GM12878 (cell line): ENCODE measurements around the gene B9D2. TPM values are rescaled to one million over a fixed set of nuclear protein-coding genes. Genes with fewer than 3 reads are reported as not detected.
A peak's percentile ranks its signal among the peaks of the same experiment; 100 is the strongest.

Experiments
- ATAC-seq: fragments of 200-7000 bp; cut with Tn5 transposase; 3 replicates; pipeline ENCODE4 v1.9.1; 2020; ENCODE audit warnings: mild to moderate bottlenecking, moderate library complexity
- BruUV-seq: library from RNA; stranded (reverse); fragments of 400-500 nt; replicated peaks from 2 replicates; lab custom pipeline; 2021; lab: Mats Ljungman, UMichigan
- CTCF ChIA-PET: fragments of 300-600 bp; sonication (Branson Sonifier 250); formaldehyde crosslinking; extraction: SDS; loops from one replicate; lab custom pipeline; 2021; ENCODE audit warnings: inconsistent platforms; lab: Yijun Ruan, JAX
- POLR2A ChIA-PET: fragments of 350-600 bp; formaldehyde crosslinking; extraction: SDS; loops from one replicate; lab custom pipeline; 2021; ENCODE audit warnings: inconsistent platforms; lab: Charles Lee
- RAD21 ChIA-PET: fragments of 300-600 bp; sonication (Branson Sonifier 250); formaldehyde crosslinking; loops from one replicate; lab custom pipeline; 2023; ENCODE audit warnings: antibody characterized with exemption; ENCODE audit not compliant: unreplicated experiment; lab: Charles Lee
- SMC1A ChIA-PET: fragments of 300-600 bp; sonication (Branson Sonifier 250); formaldehyde crosslinking; loops from one replicate; lab custom pipeline; 2023; ENCODE audit not compliant: unreplicated experiment, uncharacterized antibody; lab: Charles Lee
- DNase-seq: peaks from one replicate; pipeline ENCODE4 v3.0.0-alpha.2; 2011; ENCODE audit warnings: low read depth, low spot score
- FAIRE-seq: peaks from 3 replicates; lab custom pipeline; 2011; peaks lifted over from hg19 to GRCh38; lab: Jason Lieb, UNC
- H2AFZ ChIP-seq: 2 replicates; pipeline ENCODE4 v1.6.0; 2011; ENCODE audit warnings: low read depth, low read length, control low read depth; ENCODE audit not compliant: control insufficient read depth
- H3K27ac ChIP-seq: 2 replicates; pipeline ENCODE4 v1.5.1; 2011; ENCODE audit warnings: control low read depth; ENCODE audit not compliant: control insufficient read depth, insufficient read depth
- H3K27me3 ChIP-seq, 2 experiments: replicated peaks in 1 of 2; 2 replicates each; pipeline versions ENCODE4 v1.6.0 to v1.6.1; 2011; ENCODE audit warnings: low read length in 1 of 2; ENCODE audit not compliant: control insufficient read depth in 2 of 2, insufficient read depth in 2 of 2
- H3K36me3 ChIP-seq, 2 experiments: 2 replicates each; pipeline ENCODE4 v1.5.1; 2011; ENCODE audit warnings: low read length in 1 of 2; ENCODE audit not compliant: control insufficient read depth in 2 of 2, insufficient read depth in 2 of 2
- H3K4me1 ChIP-seq: 2 replicates; pipeline ENCODE4 v1.6.1; 2011; ENCODE audit warnings: mild to moderate bottlenecking, low read length, moderate library complexity, mixed read lengths; ENCODE audit not compliant: control insufficient read depth, insufficient read depth
- H3K4me2 ChIP-seq: 2 replicates; pipeline ENCODE4 v1.6.0; 2011; ENCODE audit warnings: control low read depth; ENCODE audit not compliant: control insufficient read depth, insufficient read depth
- H3K4me3 ChIP-seq: fragments of 200-600 bp; sonication (generic); 2 replicates; pipeline ENCODE4 v1.5.1; 2016
- H3K79me2 ChIP-seq: 2 replicates; pipeline ENCODE4 v1.6.0; 2011; ENCODE audit warnings: low read length; ENCODE audit not compliant: control insufficient read depth, insufficient read depth
- H3K9ac ChIP-seq: 2 replicates; pipeline ENCODE4 v1.8.0; 2011; ENCODE audit warnings: low read length, control low read depth, mixed read lengths; ENCODE audit not compliant: control insufficient read depth, insufficient read depth
- H3K9me3 ChIP-seq: replicated peaks from 3 replicates; pipeline ENCODE4 v1.5.1; 2011; ENCODE audit warnings: mild to moderate bottlenecking, low read length; ENCODE audit not compliant: control insufficient read depth, insufficient read depth
- H4K20me1 ChIP-seq: 2 replicates; pipeline ENCODE4 v1.6.0; 2011; ENCODE audit not compliant: control insufficient read depth, insufficient read depth
- ASH2L ChIP-seq: fragments of 300-600, 200-600 bp; sonication (generic); IDR thresholded peaks from 2 replicates; pipeline ENCODE4 v1.6.1; 2017; ENCODE audit warnings: low read depth, mild to moderate bottlenecking, borderline replicate concordance
- ATF7 ChIP-seq: fragments of 450-650 bp; IDR thresholded peaks from 2 replicates; pipeline ENCODE4 v1.6.1; 2016; ENCODE audit warnings: low read depth, mild to moderate bottlenecking
- BACH1 ChIP-seq: fragments of 450-650 bp; IDR thresholded peaks from 2 replicates; pipeline ENCODE4 v1.6.1; 2017; ENCODE audit warnings: mild to moderate bottlenecking, borderline replicate concordance
- ESRRA ChIP-seq: IDR thresholded peaks from 2 replicates; pipeline ENCODE4 v1.6.1; 2012; ENCODE audit warnings: mild to moderate bottlenecking, low read length, improper control_type of control experiment
- FOXK2 ChIP-seq: fragments of 450-650 bp; IDR thresholded peaks from 2 replicates; pipeline ENCODE4 v1.6.1; 2017; ENCODE audit warnings: mild to moderate bottlenecking, moderate library complexity
- HDAC6 ChIP-seq: fragments of 200-600 bp; sonication (generic); IDR thresholded peaks from one replicate; pipeline ENCODE4 v1.8.0; 2017; ENCODE audit warnings: antibody characterized with exemption; ENCODE audit not compliant: unreplicated experiment
- KAT2A ChIP-seq: conservative IDR thresholded peaks from 2 replicates; pipeline ENCODE4 v1.6.1; 2011; ENCODE audit warnings: low read depth, low read length; ENCODE audit not compliant: control insufficient read depth
- KLF5 ChIP-seq: fragments of 450-650 bp; IDR thresholded peaks from 2 replicates; pipeline ENCODE4 v1.6.1; 2014; ENCODE audit warnings: mild to moderate bottlenecking; ENCODE audit not compliant: partially characterized antibody
- MAX ChIP-seq: IDR thresholded peaks from 2 replicates; pipeline ENCODE4 v1.6.1; 2012; ENCODE audit warnings: low read depth, low read length, improper control_type of control experiment
- MXI1 ChIP-seq: fragments of 150-350 bp; IDR thresholded peaks from 2 replicates; pipeline ENCODE4 v1.6.1; 2011; ENCODE audit warnings: low read depth, mild to moderate bottlenecking, inconsistent platforms, low read length, improper control_type of control experiment
- NRF1 ChIP-seq: conservative IDR thresholded peaks from 2 replicates; pipeline ENCODE4 v1.6.1; 2011; ENCODE audit warnings: mild to moderate bottlenecking, low read depth, low read length, improper control_type of control experiment
- POLR2A ChIP-seq: IDR thresholded peaks from 2 replicates; pipeline ENCODE4 v1.6.1; 2011; ENCODE audit warnings: low read depth, mild to moderate bottlenecking, low read length
- REST ChIP-seq: IDR thresholded peaks from 2 replicates; pipeline ENCODE4 v1.6.1; 2012; ENCODE audit warnings: mild to moderate bottlenecking, low read depth, low read length
- SIN3A ChIP-seq: IDR thresholded peaks from 2 replicates; pipeline ENCODE4 v1.6.1; 2012; ENCODE audit warnings: low read depth, low read length, improper control_type of control experiment
- ZBTB40 ChIP-seq: fragments of 450-650 bp; IDR thresholded peaks from 2 replicates; pipeline ENCODE4 v1.6.1; 2016; ENCODE audit warnings: mild to moderate bottlenecking, moderate library complexity, borderline replicate concordance
- ZSCAN29 ChIP-seq: fragments of 450-650 bp; IDR thresholded peaks from 2 replicates; pipeline ENCODE4 v1.6.1; 2017; ENCODE audit warnings: mild to moderate bottlenecking, moderate library complexity
- whole genome bisulfite sequencing: methylation state at CpG from one replicate; pipeline ENCODE4 v1.1.6; 2016; ENCODE audit warnings: low lambda C conversion rate; ENCODE audit not compliant: insufficient replicate concordance, insufficient coverage; ENCODE audit errors: missing lambda C conversion rate; 5-methylcytosine and 5-hydroxymethylcytosine counted together
- in situ Hi-C: fragments of 300-500 bp; cut with MboI; formaldehyde crosslinking; loops from 9 replicates; pipeline ENCODE4 v1.14.3; 2018; ENCODE audit warnings: mixed read lengths
- intact Hi-C: fragments of 100-400 bp; cut with micrococcal nuclease; formaldehyde crosslinking; loops from one replicate; pipeline ENCODE4 v1.14.2; 2022; ENCODE audit not compliant: unreplicated experiment
- polyA plus RNA-seq, 11 experiments: library from polyadenylated mRNA; depleted of rRNA in 4 of 11; unstranded in 6 of 11; stranded (reverse) in 5 of 11; fragments of >200 nt; fragmentation: Nextera tagmentation in 4 of 11; fragmentation: Illumina TruSeq in 1 of 11; extraction: Ambion mirVana in 4 of 11; extraction: Trizol in 1 of 11; gene quantifications; 1 replicate in 1 of 11; 2 replicates in 10 of 11; pipeline versions ENCODE4 v1.2.1 to v1.2.3, GENCODE V29; 2011 to 2016; ENCODE audit warnings: inconsistent platforms in 2 of 11, missing spikeins in 2 of 11, low read depth in 1 of 11
- total RNA-seq, 4 experiments: library from RNA; depleted of rRNA in 3 of 4; stranded (reverse); fragments of >200 nt in 3 of 4; fragmentation: Illumina TruSeq in 1 of 4; extraction: Trizol in 1 of 4; gene quantifications; 2 replicates each; pipeline versions ENCODE4 v1.2.1 to v1.2.3, GENCODE V29; 2013 to 2021

Gene B9D2
- total and polyA plus RNA-seq, 10 of the 15 experiments (the other 5 are each of a cell fraction or from before 2014, with no cell fraction given) = 2.4 to 12.4 (median 5.0) TPM

GRCh38 chr19:41397086-41398049, 33.4 kb upstream of the B9D2 start, which contains the start of the genes BCKDHA and EXOSC5:
BCKDHA (plus strand) TSS chr19:41397818; CDS start chr19:41397828, 10 bp downstream.
EXOSC5 (minus strand) TSS chr19:41397359; CDS start chr19:41397328, 31 bp downstream.
- RAD21 ChIA-PET = no interaction called here
- peak; percentile 91 for FAIRE-seq
- TF ChIP-seq ESRRA = no peak
- TF ChIP-seq MAX = peak; percentile 100
- TF ChIP-seq ATF7 = peak; percentile 70
- no peak for TF ChIP-seq ZSCAN29
- TF ChIP-seq NRF1 = peak; percentile 93
- no peak for TF ChIP-seq KAT2A
- peak; percentile 100 for TF ChIP-seq MXI1
- peak; percentile 73; the same call in 1 of the 2 replicates for TF ChIP-seq BACH1
- peak; percentile 83 for TF ChIP-seq KLF5
- TF ChIP-seq POLR2A = peak; percentile 78
- TF ChIP-seq REST = no peak
- TF ChIP-seq ASH2L = no peak
- peak; percentile 97 for TF ChIP-seq SIN3A
- no peak for TF ChIP-seq HDAC6
- peak; percentile 94 for TF ChIP-seq FOXK2
- TF ChIP-seq ZBTB40 = peak; percentile 63

More at GRCh38 chr19:41397086-41398049, 33.4 kb upstream of the B9D2 start, which contains the start of the genes BCKDHA and EXOSC5:
- no peaks in the 10 kb centered on the region for H3K27me3 ChIP-seq
- in situ Hi-C loops (no loop called here), intact Hi-C loops (loop anchor here (1.0 to 5.0 kb wide), 3 partner anchors 33 to 135 kb away; partner anchors contain the start of genes B9D2 and HNRNPUL1)
- peak within 1 kb of the TSS; percentile 80 for H3K4me3 ChIP-seq
- peak within 1 kb of the TSS; percentile 91 for H2AFZ ChIP-seq
- H3K4me1 ChIP-seq = peaks cover 21% of the 10 kb centered on the region
- ATAC-seq = peak; percentile 94
- H4K20me1 ChIP-seq = no peaks in the 10 kb centered on the region
- H3K79me2 ChIP-seq = peaks cover 59% of the 10 kb centered on the region
- no peaks in the 10 kb centered on the region for H3K9me3 ChIP-seq
- peaks cover 0 to 7% of the 10 kb centered on the region in 2 experiments; a peak in 1 of 4 replicates for H3K36me3 ChIP-seq
- peak within 1 kb of the TSS; percentile 99 for H3K27ac ChIP-seq
- no TSS peak for BruUV-seq
- ChIA-PET POLR2A (interaction anchor here (1.3 kb wide), 1 partner anchor 42 kb away, joined by 3 read pairs; no protein-coding TSS in a partner anchor), CTCF (no interaction called here), SMC1A (no interaction called here)
- H3K9ac ChIP-seq = peak within 1 kb of the TSS; percentile 99
- peak within 1 kb of the TSS; percentile 91 for H3K4me2 ChIP-seq
- WGBS = 2% methylated on average over 50 of the region's 50 CpGs
- peak; percentile 99 for DNase-seq
